ACC112 (cell line): ENCODE measurements around the gene THPO.

ENCODE experiments used
- H2AFZ ChIP-seq: fragments of 200-600 bp; sonication (generic); one replicate; pipeline ENCODE4 v1.6.0; 2017; ENCODE audit warnings: antibody characterized with exemption, low read length; ENCODE audit not compliant: unreplicated experiment
- H3K27ac ChIP-seq: fragments of 200-600 bp; sonication (generic); 2 replicates; pipeline ENCODE4 v1.5.1; 2014; ENCODE audit warnings: low read depth, mild to moderate bottlenecking, antibody characterized with exemption, low read length, moderate library complexity
- H3K27me3 ChIP-seq: fragments of 200-600 bp; sonication (generic); 2 replicates; pipeline ENCODE4 v1.6.1; 2014; ENCODE audit warnings: mild to moderate bottlenecking, antibody characterized with exemption, low read length, moderate library complexity, mixed read lengths; ENCODE audit not compliant: insufficient read depth
- H3K36me3 ChIP-seq: fragments of 200-600 bp; sonication (generic); 2 replicates; pipeline ENCODE4 v1.6.1; 2016; ENCODE audit warnings: mild to moderate bottlenecking, antibody characterized with exemption, low read length, moderate library complexity, mixed read lengths; ENCODE audit not compliant: insufficient read depth
- H3K4me1 ChIP-seq: fragments of 200-600 bp; sonication (generic); one replicate; pipeline ENCODE4 v1.6.1; 2016; ENCODE audit warnings: low read length, mixed read lengths; ENCODE audit not compliant: insufficient read depth, unreplicated experiment, control insufficient read depth
- H3K4me3 ChIP-seq: fragments of 200-600 bp; sonication (generic); 2 replicates; pipeline ENCODE4 v1.5.1; 2014; ENCODE audit warnings: mild to moderate bottlenecking, low read depth, low read length
- H3K79me2 ChIP-seq: fragments of 200-600 bp; sonication (generic); one replicate; pipeline ENCODE4 v1.6.0; 2016; ENCODE audit warnings: low read length; ENCODE audit not compliant: control insufficient read depth, unreplicated experiment, insufficient read depth

The THPO gene

DNA sequence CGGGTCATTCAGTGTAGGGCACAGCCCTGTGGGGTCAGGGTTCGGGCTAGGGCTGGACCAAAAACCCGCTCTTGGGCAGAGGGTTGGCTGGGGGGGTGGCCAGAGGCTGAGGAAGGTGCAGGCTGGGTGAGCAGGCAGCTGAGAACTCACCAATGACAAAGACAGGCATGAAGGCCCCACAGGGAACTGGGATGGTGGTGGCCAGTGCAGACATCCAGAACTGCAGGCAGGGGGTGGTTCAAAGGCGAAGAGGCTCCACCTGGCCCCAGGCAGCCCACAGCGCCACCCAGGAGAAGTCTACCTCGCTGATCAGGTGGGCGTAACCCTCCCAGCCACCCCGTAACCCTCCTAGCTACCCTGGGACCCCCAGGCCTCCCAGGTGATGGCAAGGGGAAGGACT lies 23.3 kb downstream of the THPO start:
- H3K79me2 ChIP-seq = no peaks in the 10 kb centered on the region
- H3K4me1 ChIP-seq = peaks cover 3% of the 10 kb centered on the region
- no peak overlapping the region for H2AFZ ChIP-seq
- no peak overlapping the region for H3K4me3 ChIP-seq
- peaks cover 6% of the 10 kb centered on the region; the same call in 1 of the 2 replicates for H3K36me3 ChIP-seq
- H3K27me3 ChIP-seq = no peaks in the 10 kb centered on the region
- no peak overlapping the region for H3K27ac ChIP-seq

DNA sequence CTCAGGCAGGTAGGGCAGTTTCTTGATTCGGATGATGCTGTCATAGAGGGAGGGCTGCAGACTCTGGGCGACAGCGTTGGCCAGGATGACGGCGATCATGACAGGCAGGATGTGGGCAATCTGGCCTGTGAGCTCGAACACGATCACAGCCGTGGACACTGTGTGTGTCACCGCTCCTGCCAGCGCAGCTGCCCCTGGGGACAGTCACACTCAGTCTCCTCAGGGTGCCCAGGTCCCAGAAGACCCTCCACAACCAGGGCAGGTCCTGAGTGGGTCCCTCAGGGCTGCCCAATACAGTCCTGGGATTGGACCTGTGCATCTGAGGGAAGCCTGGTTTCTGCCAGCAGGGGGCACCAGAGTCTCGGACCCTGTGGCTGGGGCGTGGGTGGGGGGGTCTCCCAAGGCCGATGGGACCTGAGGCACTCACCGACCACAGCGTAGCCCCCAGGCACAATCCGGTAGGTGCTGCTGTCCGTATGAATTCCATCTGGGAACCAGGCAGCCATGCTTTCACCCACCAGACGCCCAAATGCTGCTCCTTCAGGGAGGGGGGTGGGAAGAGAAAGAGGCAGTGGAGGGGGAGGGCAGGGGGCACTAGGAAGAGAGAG lies 23.8 kb downstream of the THPO start:
- peaks cover 6% of the 10 kb centered on the region; the same call in 1 of the 2 replicates for H3K36me3 ChIP-seq
- H3K4me1 ChIP-seq = peaks cover 3% of the 10 kb centered on the region
- H3K27ac ChIP-seq = no peak overlapping the region
- no peak overlapping the region for H3K4me3 ChIP-seq
- no peaks in the 10 kb centered on the region for H3K79me2 ChIP-seq
- H3K27me3 ChIP-seq = no peaks in the 10 kb centered on the region
- no peak overlapping the region for H2AFZ ChIP-seq

DNA sequence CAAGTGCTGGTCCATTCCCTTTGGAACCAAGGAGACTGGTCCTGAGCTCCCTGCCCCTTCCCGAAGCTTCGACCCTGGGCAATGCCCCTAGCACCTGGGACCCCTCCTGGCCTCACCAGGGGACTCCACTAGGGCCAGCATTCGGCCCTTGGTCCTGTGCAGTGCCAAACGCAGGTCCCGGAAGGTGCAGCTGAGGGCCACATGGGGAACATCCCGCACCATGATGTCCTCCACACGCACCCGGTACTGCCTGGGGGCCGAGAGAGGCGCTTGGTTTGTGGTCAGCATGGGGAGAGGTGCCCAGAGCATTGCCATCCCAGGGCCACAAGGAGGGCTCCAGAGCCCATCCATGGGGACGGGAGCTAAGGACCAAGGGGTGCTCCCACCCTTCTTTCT lies 24.5 kb downstream of the THPO start:
- no peaks in the 10 kb centered on the region for H3K27me3 ChIP-seq
- no peak overlapping the region for H2AFZ ChIP-seq
- no peak overlapping the region for H3K27ac ChIP-seq
- H3K4me1 ChIP-seq = peaks cover 3% of the 10 kb centered on the region
- peaks cover 6% of the 10 kb centered on the region; the same call in 1 of the 2 replicates for H3K36me3 ChIP-seq
- no peaks in the 10 kb centered on the region for H3K79me2 ChIP-seq
- no peak overlapping the region for H3K4me3 ChIP-seq

DNA sequence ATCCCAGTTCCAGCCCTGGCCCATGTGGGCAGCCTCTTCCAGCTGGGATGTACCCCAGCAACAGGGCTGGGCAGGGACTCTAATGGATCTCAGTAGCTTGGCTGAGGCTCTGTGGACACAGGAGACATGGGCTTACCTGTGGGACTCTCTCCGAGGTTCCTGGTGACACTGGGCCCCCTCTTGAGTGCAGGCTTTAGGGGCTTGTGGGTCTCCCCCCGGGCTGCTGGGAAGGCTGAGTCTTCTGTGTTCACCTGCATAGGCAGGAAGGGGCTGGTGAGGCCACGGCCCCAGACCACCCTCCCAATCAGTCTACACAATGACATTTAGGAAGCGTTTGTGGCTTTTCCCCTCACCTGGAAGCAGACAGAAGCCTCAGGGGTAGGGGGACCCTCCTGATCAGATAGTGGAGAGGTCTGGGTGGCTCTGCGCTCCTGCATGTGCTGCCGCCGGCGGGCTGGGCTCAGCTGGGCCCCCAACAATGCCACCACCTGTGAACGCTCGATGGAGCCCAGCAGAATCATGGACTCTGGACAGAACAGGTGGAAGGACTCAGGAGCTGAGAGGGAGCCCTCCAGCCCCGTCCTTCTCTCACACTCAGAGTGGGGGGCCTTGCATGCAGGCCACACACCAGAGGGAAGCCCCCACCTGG lies 25.0 kb downstream of the THPO start:
- Histone ChIP-seq H3K27ac (no peak overlapping the region), H3K4me3 (no peak overlapping the region), H3K4me1 (peaks cover 3% of the 10 kb centered on the region), H3K27me3 (no peaks in the 10 kb centered on the region), H2AFZ (no peak overlapping the region), H3K36me3 (peaks cover 6% of the 10 kb centered on the region; the same call in 1 of the 2 replicates), H3K79me2 (no peaks in the 10 kb centered on the region)

GRCh38 chr3:184352149-184352785 lies 25.7 kb downstream of the THPO start:
- H3K79me2 ChIP-seq = no peaks in the 10 kb centered on the region
- H3K27ac ChIP-seq = no peak overlapping the region
- peaks cover 3% of the 10 kb centered on the region for H3K4me1 ChIP-seq
- no peak overlapping the region for H2AFZ ChIP-seq
- no peak overlapping the region for H3K4me3 ChIP-seq
- peaks cover 3% of the 10 kb centered on the region; the same call in 1 of the 2 replicates for H3K36me3 ChIP-seq
- H3K27me3 ChIP-seq = no peaks in the 10 kb centered on the region

DNA sequence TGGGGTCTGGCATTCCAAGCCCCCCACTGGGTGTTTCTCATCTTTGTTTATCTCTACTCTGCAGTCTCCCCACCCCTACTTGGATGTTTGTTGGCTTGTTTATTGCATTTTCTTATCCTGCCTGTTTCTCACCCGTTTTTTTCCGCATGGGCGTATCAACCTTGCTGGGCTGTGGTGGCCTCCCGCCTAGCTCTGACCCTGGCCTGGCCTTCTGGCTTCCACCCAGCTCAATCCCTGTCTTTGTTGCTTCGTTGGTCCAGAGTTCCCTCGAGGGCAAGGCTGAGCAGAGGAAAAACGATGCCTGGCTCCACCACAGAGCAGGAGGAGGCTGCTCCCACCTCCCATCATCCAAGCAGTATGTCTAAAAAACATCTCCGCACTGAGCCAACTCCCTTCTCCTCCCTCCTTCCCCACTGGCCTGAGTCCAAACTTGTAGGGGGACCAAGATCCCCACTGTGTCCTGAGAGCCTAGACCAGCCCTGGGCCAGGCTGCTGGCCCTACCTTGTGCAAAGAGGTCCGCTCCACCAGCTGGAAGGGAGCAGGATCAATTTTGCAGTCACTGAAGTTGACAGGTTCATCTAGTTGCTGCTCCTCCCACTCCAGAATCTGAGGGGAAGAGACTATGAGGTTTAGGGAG lies 26.4 kb downstream of the THPO start:
- H3K79me2 ChIP-seq = no peaks in the 10 kb centered on the region
- H3K27me3 ChIP-seq = no peaks in the 10 kb centered on the region
- no peak overlapping the region for H3K4me3 ChIP-seq
- peaks cover 3% of the 10 kb centered on the region; the same call in 1 of the 2 replicates for H3K36me3 ChIP-seq
- no peak overlapping the region for H3K27ac ChIP-seq
- no peak overlapping the region for H2AFZ ChIP-seq
- peaks cover 3% of the 10 kb centered on the region for H3K4me1 ChIP-seq

DNA sequence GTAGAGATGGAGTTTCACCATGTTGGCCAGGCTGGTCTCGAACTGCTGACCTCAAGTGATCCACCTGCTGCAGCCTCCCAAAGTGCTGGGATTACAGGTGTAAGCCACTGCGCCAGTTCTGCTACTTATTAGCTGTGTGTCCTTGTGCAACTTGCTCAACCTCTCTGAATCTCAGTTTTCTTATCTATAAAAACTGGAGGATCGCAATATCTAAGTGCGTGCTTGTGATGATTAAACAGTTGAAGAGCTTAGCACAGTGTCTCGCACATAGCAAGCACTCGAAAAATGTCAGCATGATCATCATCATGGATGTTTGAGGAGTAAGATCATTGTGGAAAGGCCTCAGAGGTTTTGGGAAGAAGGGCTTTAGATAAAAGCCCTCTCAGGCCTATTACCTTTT lies 27.4 kb downstream of the THPO start:
- Histone ChIP-seq H3K4me3 (no peak overlapping the region), H3K4me1 (peaks cover under 1% of the 10 kb centered on the region), H3K27ac (no peak overlapping the region)

DNA sequence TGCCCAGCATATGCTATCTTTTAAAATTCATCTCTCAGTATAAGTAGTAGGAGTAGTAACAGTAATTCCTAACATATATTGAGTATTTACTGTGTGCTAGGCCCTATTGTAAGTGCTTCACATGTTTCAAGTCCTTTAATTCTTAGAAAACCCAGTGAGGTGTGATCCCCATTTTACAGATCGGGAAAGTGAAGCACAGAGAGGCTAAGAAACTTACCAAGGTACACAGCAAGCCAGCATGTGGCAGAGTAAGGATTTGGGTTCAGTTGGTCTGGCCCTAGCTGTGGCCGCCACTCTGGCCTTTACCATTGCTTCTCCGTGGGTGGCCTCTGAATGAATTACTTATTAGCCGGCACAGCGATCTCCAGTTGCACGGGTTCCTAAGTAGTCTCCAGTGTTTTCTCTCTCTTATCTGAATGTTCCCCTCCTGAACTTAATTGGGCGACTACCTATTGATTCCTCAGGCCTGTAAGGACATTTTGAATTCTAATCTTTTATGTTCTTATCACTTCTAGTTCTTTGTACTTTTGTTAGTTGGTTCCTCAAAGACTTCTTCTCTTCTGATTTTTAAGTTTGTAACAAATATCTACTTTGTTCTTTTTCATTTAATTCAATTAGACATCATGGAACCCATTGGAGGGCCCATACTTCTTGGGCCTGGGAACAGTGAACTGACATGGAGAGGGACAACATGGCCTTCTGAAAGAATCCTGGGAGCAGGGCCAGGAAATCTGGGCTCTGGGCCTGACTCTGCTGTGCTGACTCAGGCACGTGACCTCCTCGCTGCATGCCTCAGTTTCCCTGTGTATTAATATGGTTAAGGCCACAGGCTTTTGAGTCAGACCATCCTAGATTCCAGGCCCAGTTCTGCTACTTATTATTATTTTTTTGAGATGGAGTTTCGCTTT lies 28.2 kb downstream of the THPO start:
- H2AFZ ChIP-seq = no peak overlapping the region

More for the DNA sequence above, 27.4 kb downstream of the THPO start:
- Histone ChIP-seq H3K36me3 (peaks cover 3% of the 10 kb centered on the region; the same call in 1 of the 2 replicates), H3K79me2 (no peaks in the 10 kb centered on the region), H2AFZ (no peak overlapping the region), H3K27me3 (no peaks in the 10 kb centered on the region)

DNA sequence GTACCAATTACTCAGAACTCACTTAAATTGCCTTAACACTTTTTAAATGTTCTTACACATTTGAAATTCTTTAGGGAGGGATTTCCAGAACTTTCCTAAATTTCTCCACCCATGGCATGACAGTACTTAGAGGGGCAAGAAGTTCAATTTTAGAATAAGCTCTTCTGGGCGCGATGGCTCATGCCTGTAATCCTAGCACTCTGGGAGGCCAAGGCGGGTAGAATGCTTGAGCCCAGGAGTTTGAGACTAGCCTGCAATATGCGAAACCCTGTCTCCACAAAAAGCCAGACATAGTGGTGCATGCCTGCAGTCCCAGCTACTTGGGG lies 30.0 kb downstream of the THPO start:
- peaks cover 5% of the 10 kb centered on the region for H3K4me1 ChIP-seq
- H3K36me3 ChIP-seq = no peaks in the 10 kb centered on the region
- no peak overlapping the region for H3K27ac ChIP-seq
- no peak overlapping the region for H2AFZ ChIP-seq
- no peaks in the 10 kb centered on the region for H3K79me2 ChIP-seq
- H3K4me3 ChIP-seq = no peak overlapping the region
- H3K27me3 ChIP-seq = no peaks in the 10 kb centered on the region

More for the DNA sequence above, 28.2 kb downstream of the THPO start:
- Histone ChIP-seq H3K27me3 (no peaks in the 10 kb centered on the region), H3K4me3 (no peak overlapping the region), H3K27ac (no peak overlapping the region), H3K79me2 (no peaks in the 10 kb centered on the region), H3K4me1 (peaks cover 5% of the 10 kb centered on the region), H3K36me3 (no peaks in the 10 kb centered on the region)
